Uterus (tissue), 2 donors: ENCODE data around the gene SEC14L5.

Experiments used
- CTCF ChIP-seq, 4 experiments: fragments of 200-600 bp in 2 of 4; fragments of 450-650 bp in 2 of 4; sonication (generic) in 2 of 4; IDR thresholded peaks; one replicate each; pipeline ENCODE4 v1.5.1; 2016 to 2019; ENCODE audit warnings: antibody characterized with exemption in 4 of 4, mild to moderate bottlenecking in 2 of 4, moderate library complexity in 1 of 4
- POLR2A ChIP-seq, 2 donors: fragments of 450-650 bp; IDR thresholded peaks; one replicate each; pipeline ENCODE4 v1.6.1; 2016; ENCODE audit warnings: antibody characterized with exemption in 2 of 2, mild to moderate bottlenecking in 1 of 2, moderate library complexity in 1 of 2

GRCh38 chr16:4981473-4981872, 23.3 kb downstream of the SEC14L5 start:
- TF ChIP-seq CTCF (IDR thresholded peaks at IDR 0.05) = no peak
- TF ChIP-seq POLR2A (IDR thresholded peaks at IDR 0.05) = no peak
